Measurements from ENCODE around the gene FBXO34.
"Not testable (repeated sequence)": the region's sequence is repeated elsewhere in the genome, so short reads cannot be mapped to it uniquely, and the experiment has no call there.

Gene FBXO34

GRCh38 chr14:55312379-55313030, 41.3 kb downstream of the FBXO34 start:
- not testable (repeated sequence) for DNase-seq

DNA sequence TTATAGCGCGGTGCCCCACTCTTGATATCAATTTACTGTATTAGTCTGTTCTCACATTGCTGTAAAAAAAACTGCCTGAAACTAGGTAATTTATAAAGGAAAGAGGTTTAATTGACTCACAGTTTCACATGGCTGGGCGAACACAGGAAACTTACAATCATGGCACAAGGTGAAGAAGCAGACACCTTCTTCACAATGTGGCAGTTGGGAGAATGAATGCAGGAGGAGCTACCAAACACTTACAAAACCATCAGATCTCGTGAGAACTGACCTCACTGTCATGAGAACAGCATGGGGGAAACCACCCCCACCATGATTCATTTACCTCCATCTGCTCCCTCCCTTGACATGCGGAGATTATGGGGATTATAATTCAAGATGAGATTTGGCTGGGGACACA, 42.3 kb downstream of the FBXO34 start:
- DNase-seq = no peak

GRCh38 chr14:55314449-55314848, 43.2 kb downstream of the FBXO34 start:
- no peak for DNase-seq

- no peak for DNase-seq
These were observed 45.3 kb downstream of the FBXO34 start for GRCh38 chr14:55316564-55316963.

DNA sequence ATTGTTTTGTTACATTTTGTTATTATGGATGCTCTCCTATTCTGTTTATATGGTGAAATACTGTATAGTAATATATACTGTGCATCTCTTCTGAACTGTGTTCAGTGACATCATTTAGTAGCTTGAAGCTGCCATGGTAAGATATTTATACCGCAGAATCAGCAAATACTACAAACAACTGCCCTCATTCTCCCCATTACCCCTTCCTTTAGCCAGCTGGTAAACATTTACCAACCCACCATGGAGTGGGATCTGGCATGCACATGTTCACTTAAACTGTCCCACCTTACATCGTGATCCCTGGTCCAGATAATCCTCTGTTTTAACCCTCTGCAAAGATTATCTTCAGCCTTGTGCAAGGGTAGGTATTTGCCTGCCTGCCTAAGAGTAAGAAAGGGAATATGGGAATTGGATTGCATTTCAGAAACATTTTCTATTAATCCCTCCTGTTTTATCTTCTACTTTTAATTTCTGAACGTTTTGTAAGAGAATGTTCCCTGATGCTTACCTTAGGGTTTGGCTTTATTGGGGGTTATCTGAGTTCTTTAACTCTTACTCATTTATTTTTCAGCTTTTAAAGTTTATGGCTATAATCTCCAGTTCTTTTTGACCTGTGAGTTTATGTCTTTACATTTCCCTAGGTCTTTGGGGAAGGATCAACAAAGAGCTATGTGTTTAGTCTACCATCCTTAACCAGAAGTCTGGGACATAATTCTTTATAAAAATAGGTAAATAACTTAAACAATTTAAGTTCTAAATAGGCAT, 46.5 kb downstream of the FBXO34 start:
- DNase-seq = no peak

GRCh38 chr14:55318694-55319093, 47.5 kb downstream of the FBXO34 start:
- DNase-seq = no peak

DNA sequence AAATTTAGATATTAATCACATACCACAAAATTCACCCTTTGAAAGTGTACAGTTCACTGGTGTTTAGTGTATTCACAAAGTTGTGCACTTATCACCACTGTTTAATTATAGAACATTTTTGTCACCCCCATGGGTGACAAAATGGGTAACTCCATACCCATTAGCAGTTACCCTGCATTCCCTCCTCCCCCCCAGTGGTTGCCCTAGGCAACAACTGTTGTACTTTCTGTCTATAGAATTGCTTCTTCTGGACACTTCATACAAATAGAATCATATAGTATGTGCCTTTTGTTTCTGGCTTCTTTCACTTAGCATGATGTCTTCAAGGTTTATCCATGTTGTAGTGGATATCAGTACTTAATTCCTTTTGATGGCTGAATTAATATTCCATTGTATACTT, 52.7 kb downstream of the FBXO34 start:
- DNase-seq = no peak

DNA sequence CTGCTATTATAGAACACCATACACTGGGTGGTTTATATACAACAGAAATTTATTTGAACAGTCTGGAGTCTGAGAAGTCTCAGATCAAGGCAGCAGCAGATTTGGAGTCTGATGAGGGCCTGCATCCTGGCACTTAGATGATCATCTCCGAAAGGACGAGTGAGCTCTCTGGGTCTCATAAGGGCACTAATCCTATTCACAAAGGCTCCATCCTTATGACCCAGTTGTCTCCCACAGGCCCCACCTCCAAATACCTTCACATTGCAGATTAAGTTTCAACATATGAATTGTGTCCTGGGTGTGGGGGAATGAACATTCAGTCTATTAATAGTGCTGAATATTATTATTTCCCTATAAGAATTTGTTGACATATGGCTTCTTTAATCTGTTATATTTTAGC, 53.6 kb downstream of the FBXO34 start:
- no peak for DNase-seq

DNA sequence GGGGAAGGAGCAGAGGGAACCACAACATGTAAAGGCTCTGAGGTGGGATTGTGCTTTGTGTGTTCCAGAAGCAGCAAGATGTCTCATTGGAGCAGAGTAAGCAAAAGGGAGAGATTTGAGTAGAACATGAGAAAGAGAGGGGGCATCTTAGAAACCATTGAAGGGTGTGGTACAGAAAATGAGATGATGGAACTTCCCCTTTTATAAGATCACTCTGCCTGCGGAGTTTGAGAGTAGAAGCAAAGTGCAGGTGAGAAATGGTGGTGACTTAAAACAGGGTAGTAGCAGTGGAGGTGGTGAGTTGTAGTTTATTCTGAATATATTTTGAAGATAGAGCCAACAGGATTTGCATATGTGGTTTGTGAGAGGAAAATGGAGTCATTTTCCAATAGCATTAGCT, 56.0 kb downstream of the FBXO34 start:
- DNase-seq = no peak

GRCh38 chr14:55328317-55328716, 57.1 kb downstream of the FBXO34 start:
- no peak for DNase-seq

GRCh38 chr14:55329999-55330710, 58.9 kb downstream of the FBXO34 start:
- no peak for DNase-seq

- DNase-seq = no peak
These were observed 61.7 kb downstream of the FBXO34 start for GRCh38 chr14:55332654-55333570.

DNA sequence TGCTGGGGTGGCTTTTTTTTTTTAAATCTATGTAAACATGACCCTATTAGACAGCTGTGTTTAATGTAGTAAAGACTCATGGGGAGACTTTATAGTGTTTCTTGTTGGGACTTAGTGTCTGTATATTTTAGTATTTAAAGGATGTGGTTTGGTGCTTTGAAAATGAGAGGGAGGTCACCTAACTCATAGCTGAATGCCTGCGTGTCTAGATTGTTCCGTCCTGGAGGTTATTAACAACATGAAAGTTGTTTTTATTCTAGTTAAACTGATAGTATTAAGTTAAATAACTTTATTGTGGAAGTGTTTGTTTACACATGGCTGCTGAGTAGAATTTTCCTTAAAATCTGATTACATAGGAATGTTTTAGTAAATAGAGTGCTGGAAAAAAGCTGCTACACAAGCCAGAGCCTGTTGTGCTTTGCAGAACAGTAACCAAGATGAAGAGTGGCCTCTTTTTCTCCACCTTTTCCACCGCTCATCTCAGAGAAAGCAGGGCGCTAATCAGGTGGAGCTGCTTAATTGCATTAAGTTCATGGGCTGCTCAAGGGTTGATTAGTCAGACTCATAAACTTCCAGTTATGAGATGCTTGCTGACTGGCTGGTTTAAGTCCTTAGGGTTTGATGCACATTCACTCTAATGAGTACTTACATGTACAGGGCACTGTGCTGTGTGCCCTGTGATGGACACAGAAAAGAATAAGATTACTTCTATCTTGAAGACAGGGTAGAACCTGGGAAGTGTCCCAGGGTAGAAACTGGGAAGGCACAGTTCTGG, 62.7 kb downstream of the FBXO34 start:
- no peak for DNase-seq

DNA sequence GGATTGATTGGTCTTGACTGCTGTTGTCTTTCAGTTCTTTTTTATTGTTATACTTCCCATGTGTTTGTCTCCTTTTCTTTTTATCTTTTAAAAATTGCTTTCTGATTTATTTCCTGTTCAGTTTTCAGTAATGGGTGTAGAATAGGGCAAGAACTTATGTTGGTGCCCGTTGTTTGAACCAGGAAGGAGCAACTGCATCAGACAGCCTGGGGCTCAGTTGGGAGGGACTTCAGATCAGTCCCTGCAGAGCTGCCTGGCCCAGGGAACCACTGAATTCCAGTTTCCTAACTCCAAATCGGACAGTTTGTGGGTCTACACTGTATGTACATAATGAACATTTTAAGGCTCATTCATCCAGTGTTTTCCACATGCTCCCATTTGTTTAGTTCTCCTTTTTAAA, 64.9 kb downstream of the FBXO34 start:
- DNase-seq = no peak

- no peak for DNase-seq
These were observed 65.5 kb downstream of the FBXO34 start for GRCh38 chr14:55336691-55337090.

DNA sequence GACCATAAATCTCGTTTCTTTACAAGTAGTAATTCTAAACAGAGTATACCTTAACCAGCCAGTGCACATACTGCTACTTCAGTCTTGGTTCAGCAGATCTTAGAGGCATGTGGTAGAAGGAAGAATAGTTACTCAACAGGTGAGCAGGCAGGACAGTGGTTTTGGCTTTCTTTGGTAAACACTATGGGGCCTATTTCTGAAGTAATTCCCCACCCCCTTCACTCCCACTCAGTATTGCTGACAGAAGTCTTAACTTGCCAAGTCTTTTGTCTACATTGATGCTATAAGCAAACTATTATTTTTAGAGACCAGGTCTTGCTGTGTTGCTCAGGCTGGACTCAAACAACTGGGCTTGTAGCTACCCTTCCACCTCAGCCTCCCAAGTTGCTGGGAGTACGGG, 68.5 kb downstream of the FBXO34 start:
- no peak for DNase-seq

GRCh38 chr14:55340482-55340881, 69.3 kb downstream of the FBXO34 start:
- DNase-seq = no peak

- DNase-seq = no peak
These were observed 70.6 kb downstream of the FBXO34 start for GRCh38 chr14:55341781-55342180.

- DNase-seq = not testable (repeated sequence)
These were observed 73.5 kb downstream of the FBXO34 start for GRCh38 chr14:55344582-55345163.

DNA sequence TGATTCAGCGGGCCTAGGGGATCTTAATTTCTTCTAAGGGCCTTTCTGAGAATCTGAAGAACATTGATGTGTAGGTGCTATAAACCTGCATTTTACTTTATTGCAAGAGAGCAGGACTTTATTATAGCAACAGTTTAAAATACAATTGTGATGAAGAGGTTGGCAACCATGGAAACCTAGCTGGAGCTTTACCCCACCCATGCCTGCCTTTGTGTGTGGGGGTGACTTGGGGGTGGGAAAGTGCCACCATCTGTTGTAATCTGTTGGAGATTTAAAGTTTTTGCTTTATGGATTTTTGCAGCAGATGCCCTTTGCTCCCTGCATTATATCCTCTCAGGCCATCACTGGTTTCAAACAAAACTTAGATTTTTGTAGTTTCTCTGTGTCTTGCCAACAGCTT, 75.8 kb downstream of the FBXO34 start:
- no peak for DNase-seq

DNA sequence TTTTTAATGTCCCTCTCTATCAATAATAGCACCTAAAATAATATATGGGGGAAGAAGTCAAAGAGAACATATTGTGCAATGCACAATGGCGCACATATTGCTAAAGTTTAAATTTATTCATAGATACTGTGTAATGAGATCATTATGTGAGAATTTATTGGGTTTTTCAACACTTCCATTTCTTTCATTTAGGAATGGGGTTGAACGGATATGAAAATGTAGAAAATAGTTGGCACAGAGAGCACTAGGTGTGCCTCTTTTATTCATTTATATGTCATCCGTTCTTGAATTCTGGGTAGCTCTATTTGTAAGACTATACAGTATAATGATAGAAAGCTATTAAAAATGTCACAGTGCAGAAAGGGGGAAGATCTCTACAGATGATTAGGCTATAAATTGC, 76.5 kb downstream of the FBXO34 start:
- no peak for DNase-seq
